OCI-LY1 (cell line): ENCODE results near the gene DBN1.

Source experiments
- CTCF ChIP-seq: fragments of 200-600 bp; sonication (generic), shearing (Covaris generic); IDR thresholded peaks from 2 replicates; pipeline ENCODE4 v1.5.1; 2017; ENCODE audit warnings: mild to moderate bottlenecking, antibody characterized with exemption, low read length, moderate library complexity, mixed read lengths
- EZH2 ChIP-seq: fragments of 200-600 bp; sonication (generic), shearing (Covaris generic); IDR thresholded peaks from 2 replicates; pipeline ENCODE4 v1.8.0; 2017; ENCODE audit warnings: borderline replicate concordance, mixed run types, mild to moderate bottlenecking, antibody characterized with exemption, low read length, moderate library complexity, mixed read lengths

- TF ChIP-seq CTCF (no peak), EZH2 (no peak)
Observed at GRCh38 chr5:177514541-177514940, 41.1 kb upstream of the DBN1 start.
